HEK293T (cell line): ENCODE results near the gene ETDA.
"Not testable (repeated sequence)": the region's sequence is repeated elsewhere in the genome, so short reads cannot be mapped to it uniquely, and the experiment has no call there.

Experiments used
- BHLHE40 ChIP-seq: fragments of 450-650 bp; IDR thresholded peaks from 2 replicates; pipeline ENCODE4 v1.6.1; 2016; ENCODE audit warnings: mild to moderate bottlenecking, moderate library complexity, borderline replicate concordance
- FOXA1 ChIP-seq: fragments of 450-650 bp; IDR thresholded peaks from 2 replicates; pipeline ENCODE4 v1.6.1; 2016; ENCODE audit warnings: mild to moderate bottlenecking
- FOXK2 ChIP-seq: fragments of 450-650 bp; IDR thresholded peaks from 2 replicates; pipeline ENCODE4 v1.6.1; 2016; ENCODE audit warnings: mild to moderate bottlenecking
- FOXM1 ChIP-seq: fragments of 450-650 bp; IDR thresholded peaks from 2 replicates; pipeline ENCODE4 v1.6.1; 2017; ENCODE audit warnings: mild to moderate bottlenecking, borderline replicate concordance
- HDGF ChIP-seq: fragments of 450-650 bp; IDR thresholded peaks from 2 replicates; pipeline ENCODE4 v1.6.1; 2017; ENCODE audit warnings: antibody characterized with exemption, borderline replicate concordance
- SP1 ChIP-seq: fragments of 450-650 bp; IDR thresholded peaks from 2 replicates; pipeline ENCODE4 v1.6.1; 2017
- ZNF384 ChIP-seq: fragments of 450-650 bp; IDR thresholded peaks from 2 replicates; pipeline ENCODE4 v1.6.1; 2016

DNA sequence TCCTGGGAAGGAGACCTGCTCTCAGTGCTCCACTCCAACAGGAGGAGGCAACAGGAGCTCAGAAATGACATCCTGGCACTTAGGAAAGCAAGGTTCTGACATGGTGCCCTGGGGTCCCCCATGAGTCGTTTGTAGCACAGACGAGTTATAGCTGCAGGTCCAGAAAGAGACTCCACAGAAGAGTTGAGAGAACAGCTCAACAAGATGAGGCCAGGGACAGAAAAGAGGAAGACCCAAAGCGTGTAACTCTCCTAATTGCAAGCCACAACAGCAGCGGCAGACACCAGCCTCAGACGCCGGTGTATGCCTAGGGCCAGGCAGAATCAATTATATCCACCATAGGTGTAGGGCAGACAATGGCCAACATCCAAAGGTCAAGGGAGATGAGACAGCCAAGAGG, 5.9 kb upstream of the ETDA start:
- TF ChIP-seq FOXA1, FOXM1, BHLHE40, SP1, FOXK2, HDGF, ZNF384: not testable (repeated sequence)
